ENCODE data around the gene SLC19A1. TPM values are rescaled to one million over a fixed set of nuclear protein-coding genes. Genes with fewer than 3 reads are reported as not detected.

SLC19A1 gene
- total and polyA plus RNA-seq, 2 donors (not counting 1 experiment from before 2014, with no cell fraction given), result 1.7 to 2.1 TPM

GRCh38 chr21:45576838-45577737, 34.8 kb upstream of the SLC19A1 start:
- no peak for DNase-seq (ENCODE audit: low read depth in 2 of 2)
- H2AFZ ChIP-seq (ENCODE audit: low read length), result no peak overlapping the region
- H3K27me3 ChIP-seq (ENCODE audit: control insufficient read depth, insufficient read depth, low read length), result no peaks in the 10 kb centered on the region

GRCh38 chr21:45575993-45576837, 34.0 kb upstream of the SLC19A1 start:
- no peak overlapping the region for H3K27ac ChIP-seq (ENCODE audit: insufficient read depth, low read length)
- H3K4me1 ChIP-seq (ENCODE audit: control insufficient read depth, extremely low read depth, insufficient read depth, low read length), result no peaks in the 10 kb centered on the region
- DNase-seq (ENCODE audit: low read depth in 2 of 2), result no peak
- no peaks in the 10 kb centered on the region for H3K9me3 ChIP-seq (ENCODE audit: control insufficient read depth, insufficient read depth, low read depth, low read length)
- no peaks in the 10 kb centered on the region for H3K79me2 ChIP-seq (ENCODE audit: control insufficient read depth, insufficient read depth, low read length)
- H3K4me2 ChIP-seq (ENCODE audit: extremely low read depth, insufficient read depth, low read length), result no peak overlapping the region
- H3K36me3 ChIP-seq (ENCODE audit: control insufficient read depth, insufficient read depth, low read length), result no peaks in the 10 kb centered on the region
- no peak overlapping the region for H3K9ac ChIP-seq (ENCODE audit: insufficient read depth, low read length)
- no peak for TF ChIP-seq CTCF (conservative IDR thresholded peaks at IDR 0.05 in 1 of 2, IDR thresholded peaks at IDR 0.05 in 1 of 2; ENCODE audit: low read depth in 1 of 2, low read length in 2 of 2)
- no peak for TF ChIP-seq EZH2 (IDR thresholded peaks at IDR 0.05; ENCODE audit: low read length, missing control alignments)
- no peaks in the 10 kb centered on the region for H3K27me3 ChIP-seq (ENCODE audit: control insufficient read depth, insufficient read depth, low read length)
- H3K4me3 ChIP-seq (replicated peaks in 1 of 4; ENCODE audit: control extremely low read depth in 1 of 4, insufficient read depth in 1 of 4, low read depth in 3 of 4, low read length in 4 of 4), result no peak overlapping the region
- no peaks in the 10 kb centered on the region for H4K20me1 ChIP-seq (ENCODE audit: control insufficient read depth, extremely low read depth, insufficient read depth, low read length)
- no peak overlapping the region for H2AFZ ChIP-seq (ENCODE audit: low read length)

More at GRCh38 chr21:45576838-45577737, 34.8 kb upstream of the SLC19A1 start:
- H4K20me1 ChIP-seq (ENCODE audit: control insufficient read depth, extremely low read depth, insufficient read depth, low read length), result no peaks in the 10 kb centered on the region
- no peaks in the 10 kb centered on the region for H3K36me3 ChIP-seq (ENCODE audit: control insufficient read depth, insufficient read depth, low read length)
- H3K27ac ChIP-seq (ENCODE audit: insufficient read depth, low read length), result no peak overlapping the region
- no peaks in the 10 kb centered on the region for H3K9me3 ChIP-seq (ENCODE audit: control insufficient read depth, insufficient read depth, low read depth, low read length)
- H3K9ac ChIP-seq (ENCODE audit: insufficient read depth, low read length), result no peak overlapping the region
- no peaks in the 10 kb centered on the region for H3K79me2 ChIP-seq (ENCODE audit: control insufficient read depth, insufficient read depth, low read length)
- no peaks in the 10 kb centered on the region for H3K4me1 ChIP-seq (ENCODE audit: control insufficient read depth, extremely low read depth, insufficient read depth, low read length)
- no peak for TF ChIP-seq EZH2 (IDR thresholded peaks at IDR 0.05; ENCODE audit: low read length, missing control alignments)
- TF ChIP-seq CTCF (conservative IDR thresholded peaks at IDR 0.05 in 1 of 2, IDR thresholded peaks at IDR 0.05 in 1 of 2; ENCODE audit: low read depth in 1 of 2, low read length in 2 of 2), result no peak
- no peak overlapping the region for H3K4me3 ChIP-seq (replicated peaks in 1 of 4; ENCODE audit: control extremely low read depth in 1 of 4, insufficient read depth in 1 of 4, low read depth in 3 of 4, low read length in 4 of 4)
- no peak overlapping the region for H3K4me2 ChIP-seq (ENCODE audit: extremely low read depth, insufficient read depth, low read length)
